PC-9 (cell line): Measurements from ENCODE around the gene SORT1. TPM values are rescaled to one million over a fixed set of nuclear protein-coding genes. Genes with fewer than 3 reads are reported as not detected.

Experiments used
- BruUV-seq: library from RNA; stranded (reverse); fragments of 400-500 nt; replicated peaks from 2 replicates; lab custom pipeline; 2021; lab: Mats Ljungman, UMichigan
- CTCF ChIA-PET: fragments of 300-600 bp; sonication (Branson Sonifier 250); formaldehyde crosslinking; loops from one replicate; lab custom pipeline; 2022; ENCODE audit warnings: antibody characterized with exemption; lab: Charles Lee
- POLR2A ChIA-PET: fragments of 300-600 bp; sonication (Branson Sonifier 250); formaldehyde crosslinking; loops from one replicate; lab custom pipeline; 2022; ENCODE audit warnings: antibody characterized with exemption; ENCODE audit not compliant: unreplicated experiment; lab: Charles Lee
- DNase-seq, 2 experiments: peaks; one replicate each; pipeline versions ENCODE4 v3.0.0 to v3.0.0-alpha.2; 2015 to 2022; ENCODE audit warnings: mixed read lengths in 1 of 2
- H2AFZ ChIP-seq: fragments of 200-600 bp; sonication (generic); 2 replicates; pipeline ENCODE4 v1.8.1; 2017; ENCODE audit warnings: antibody characterized with exemption
- H3F3A ChIP-seq: fragments of 200-600 bp; sonication (generic); 2 replicates; pipeline ENCODE4 v1.8.1; 2017; ENCODE audit warnings: antibody characterized with exemption, mild to moderate bottlenecking, low read depth; ENCODE audit not compliant: insufficient read depth
- H3K27ac ChIP-seq: fragments of 200-600 bp; sonication (generic); 2 replicates; pipeline ENCODE4 v1.6.1; 2016; ENCODE audit warnings: mixed run types
- H3K27me3 ChIP-seq: fragments of 200-600 bp; sonication (generic); 2 replicates; pipeline ENCODE4 v1.6.1; 2016; ENCODE audit warnings: low read depth, mixed run types; ENCODE audit not compliant: insufficient read depth
- H3K36me3 ChIP-seq: fragments of 200-600 bp; sonication (generic); 2 replicates; pipeline ENCODE4 v1.6.1; 2016; ENCODE audit warnings: low read depth, mixed run types
- H3K4me1 ChIP-seq: fragments of 200-600 bp; sonication (generic); replicated peaks from 2 replicates; pipeline ENCODE4 v1.6.1; 2016; ENCODE audit warnings: mixed run types; ENCODE audit not compliant: insufficient read depth
- H3K4me2 ChIP-seq: fragments of 200-600 bp; sonication (generic); 2 replicates; pipeline ENCODE4 v1.6.1; 2017; ENCODE audit warnings: mixed run types
- H3K4me3 ChIP-seq: fragments of 200-600 bp; sonication (generic); 2 replicates; pipeline ENCODE4 v1.6.1; 2016; ENCODE audit warnings: mixed run types
- H3K79me2 ChIP-seq: fragments of 200-600 bp; sonication (generic); 2 replicates; pipeline ENCODE4 v1.6.1; 2017; ENCODE audit warnings: low read depth, mixed run types
- H3K9me2 ChIP-seq: fragments of 200-600 bp; sonication (generic); 2 replicates; pipeline ENCODE4 v1.8.1; 2017; ENCODE audit warnings: mild to moderate bottlenecking; ENCODE audit not compliant: insufficient read depth
- H3K9me3 ChIP-seq: fragments of 200-600 bp; sonication (generic); 2 replicates; pipeline ENCODE4 v1.8.1; 2016; ENCODE audit warnings: low read depth; ENCODE audit not compliant: insufficient read depth
- H4K20me1 ChIP-seq: fragments of 200-600 bp; sonication (generic); 2 replicates; pipeline ENCODE4 v1.8.1; 2017; ENCODE audit not compliant: insufficient read depth
- EZH2 ChIP-seq: fragments of 200-600 bp; sonication (generic); IDR thresholded peaks from 2 replicates; pipeline ENCODE4 v1.8.0; 2017; ENCODE audit warnings: antibody characterized with exemption, low read depth
- intact Hi-C: fragments of 100-400 bp; cut with micrococcal nuclease; formaldehyde crosslinking; loops from one replicate; pipeline ENCODE4 v1.10.0; 2022; ENCODE audit not compliant: unreplicated experiment
- total RNA-seq: library from RNA; stranded (reverse); gene quantifications from 2 replicates; pipeline ENCODE4 v1.2.3, GENCODE V29; 2021
- TF ChIP-seq, protein P1 (sequence below): fragments of 200-600 bp; sonication (generic); conservative IDR thresholded peaks from 2 replicates; pipeline ENCODE4 v1.6.1; 2017; ENCODE audit warnings: mixed run types, antibody characterized with exemption, mild to moderate bottlenecking, moderate library complexity

Gene SORT1
- total RNA-seq, 1 experiment from 2014 or later, result 25.7 TPM

DNA sequence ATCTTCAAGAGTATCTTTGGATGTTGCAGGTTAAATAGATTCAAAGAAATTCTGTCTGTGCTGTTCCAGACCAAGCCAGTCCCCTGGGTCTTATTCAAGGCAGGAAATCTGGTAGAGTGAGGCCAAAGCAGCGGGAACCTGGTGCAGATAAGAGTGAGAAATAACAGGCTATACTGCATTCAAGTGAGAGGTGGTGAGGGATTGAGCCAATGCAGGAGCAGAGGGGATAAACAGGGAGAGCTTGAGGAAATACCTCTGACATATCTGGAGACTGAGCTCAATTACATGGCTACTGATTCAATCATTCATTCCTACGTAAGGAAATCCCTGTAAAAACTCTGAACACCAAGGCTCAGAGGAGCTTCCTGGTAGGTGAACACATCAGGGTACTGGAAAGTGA, 45.8 kb upstream of the SORT1 start:
- H3K27me3 ChIP-seq, result peaks cover 37% of the 10 kb centered on the region
- TF ChIP-seq, protein P1, sequence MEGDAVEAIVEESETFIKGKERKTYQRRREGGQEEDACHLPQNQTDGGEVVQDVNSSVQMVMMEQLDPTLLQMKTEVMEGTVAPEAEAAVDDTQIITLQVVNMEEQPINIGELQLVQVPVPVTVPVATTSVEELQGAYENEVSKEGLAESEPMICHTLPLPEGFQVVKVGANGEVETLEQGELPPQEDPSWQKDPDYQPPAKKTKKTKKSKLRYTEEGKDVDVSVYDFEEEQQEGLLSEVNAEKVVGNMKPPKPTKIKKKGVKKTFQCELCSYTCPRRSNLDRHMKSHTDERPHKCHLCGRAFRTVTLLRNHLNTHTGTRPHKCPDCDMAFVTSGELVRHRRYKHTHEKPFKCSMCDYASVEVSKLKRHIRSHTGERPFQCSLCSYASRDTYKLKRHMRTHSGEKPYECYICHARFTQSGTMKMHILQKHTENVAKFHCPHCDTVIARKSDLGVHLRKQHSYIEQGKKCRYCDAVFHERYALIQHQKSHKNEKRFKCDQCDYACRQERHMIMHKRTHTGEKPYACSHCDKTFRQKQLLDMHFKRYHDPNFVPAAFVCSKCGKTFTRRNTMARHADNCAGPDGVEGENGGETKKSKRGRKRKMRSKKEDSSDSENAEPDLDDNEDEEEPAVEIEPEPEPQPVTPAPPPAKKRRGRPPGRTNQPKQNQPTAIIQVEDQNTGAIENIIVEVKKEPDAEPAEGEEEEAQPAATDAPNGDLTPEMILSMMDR, result no peak
- TF ChIP-seq EZH2, result no peak
- no peak for DNase-seq
- CTCF ChIA-PET, result no interaction called here
- intact Hi-C loops, result no loop called here
- no peaks in the 10 kb centered on the region for H3K9me2 ChIP-seq
- no TSS peak for BruUV-seq
- H3K4me3 ChIP-seq, result no peak overlapping the region
- no peak overlapping the region for H3K4me2 ChIP-seq
- peaks cover 16% of the 10 kb centered on the region for H3K4me1 ChIP-seq
- H4K20me1 ChIP-seq, result no peaks in the 10 kb centered on the region
- no peak overlapping the region for H2AFZ ChIP-seq
- H3K36me3 ChIP-seq, result no peaks in the 10 kb centered on the region
- H3K9me3 ChIP-seq, result peaks cover 13% of the 10 kb centered on the region; the same call in 1 of the 2 replicates
- no peaks in the 10 kb centered on the region for H3K79me2 ChIP-seq
- POLR2A ChIA-PET, result interaction anchor here (0.6 kb wide), 1 partner anchor 722 kb away, joined by 3 read pairs; no protein-coding TSS in a partner anchor
- H3F3A ChIP-seq, result no peaks in the 10 kb centered on the region
- H3K27ac ChIP-seq, result no peak overlapping the region

DNA sequence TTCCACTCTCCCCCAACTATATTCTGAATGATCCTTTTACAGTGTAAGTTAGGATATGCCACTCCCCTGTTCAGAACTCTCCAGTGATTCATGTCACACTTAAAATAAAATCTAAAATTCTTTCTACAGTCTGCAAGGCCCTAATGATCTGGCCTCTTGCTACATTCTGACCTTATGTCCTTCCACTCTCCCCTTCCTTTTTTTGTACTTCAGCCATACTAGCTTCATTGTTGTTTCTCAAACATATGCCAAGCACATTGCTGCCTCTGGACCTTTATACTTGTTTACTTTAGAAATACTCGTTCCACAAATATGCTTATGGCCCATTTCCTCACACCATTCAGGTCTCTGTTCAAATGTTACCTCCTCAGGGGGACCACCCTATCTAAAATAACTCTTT, 43.4 kb upstream of the SORT1 start:
- no peaks in the 10 kb centered on the region for H3F3A ChIP-seq
- ChIA-PET CTCF (interaction anchor here (0.8 kb wide), 1 partner anchor 92 kb away, joined by 3 read pairs; no protein-coding TSS in a partner anchor), POLR2A (no interaction called here)
- peaks cover 13% of the 10 kb centered on the region; the same call in 1 of the 2 replicates for H3K9me3 ChIP-seq
- BruUV-seq, result no TSS peak
- H3K79me2 ChIP-seq, result no peaks in the 10 kb centered on the region
- H3K27me3 ChIP-seq, result peaks cover 28% of the 10 kb centered on the region; the same call in 1 of the 2 replicates
- no peaks in the 10 kb centered on the region for H3K9me2 ChIP-seq
- no peak overlapping the region for H3K4me3 ChIP-seq
- no peaks in the 10 kb centered on the region for H3K36me3 ChIP-seq
- H3K4me2 ChIP-seq, result no peak overlapping the region
- no peak for DNase-seq
- intact Hi-C loops, result no loop called here
- H4K20me1 ChIP-seq, result no peaks in the 10 kb centered on the region
- peaks cover 18% of the 10 kb centered on the region for H3K4me1 ChIP-seq
- H3K27ac ChIP-seq, result no peak overlapping the region
- no peak for TF ChIP-seq EZH2
- TF ChIP-seq, protein P1, result no peak
- H2AFZ ChIP-seq, result no peak overlapping the region

DNA sequence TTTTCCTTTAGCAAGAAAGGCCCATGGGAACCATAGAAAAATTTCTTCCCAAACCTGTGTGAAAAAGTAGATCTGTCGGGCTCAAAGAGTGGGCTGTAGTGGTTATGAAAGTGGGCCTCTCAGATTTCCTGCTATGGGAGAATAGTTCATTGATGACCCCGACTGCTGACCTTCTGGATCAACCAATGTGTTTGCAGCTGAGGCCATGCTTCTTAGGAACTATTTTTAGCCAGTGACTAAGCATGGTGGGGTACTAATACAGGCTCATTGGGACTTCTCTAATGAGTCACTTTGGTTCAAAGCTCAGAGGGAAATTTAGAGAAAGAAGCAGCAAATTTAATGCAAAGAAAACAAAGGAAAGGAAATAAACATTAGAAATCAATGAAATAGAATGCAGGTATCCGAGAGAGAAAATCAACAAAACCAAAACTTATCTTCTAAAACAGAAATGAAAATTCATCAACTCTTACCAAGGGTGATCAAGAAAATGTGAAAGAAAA, 41.1 kb upstream of the SORT1 start:
- H4K20me1 ChIP-seq, result no peaks in the 10 kb centered on the region
- H3K4me2 ChIP-seq, result no peak overlapping the region
- peaks cover 18% of the 10 kb centered on the region for H3K4me1 ChIP-seq
- no peak overlapping the region for H3K27ac ChIP-seq
- peaks cover 9% of the 10 kb centered on the region; the same call in 1 of the 2 replicates for H3K27me3 ChIP-seq
- no peak overlapping the region for H3K4me3 ChIP-seq
- intact Hi-C loops, result no loop called here
- CTCF ChIA-PET, result no interaction called here
- no peaks in the 10 kb centered on the region for H3K9me2 ChIP-seq
- TF ChIP-seq, protein P1, result no peak
- no peak for TF ChIP-seq EZH2
- BruUV-seq, result no TSS peak
- peak in 1 of 2 experiments; percentile 54 for DNase-seq
- POLR2A ChIA-PET, result no interaction called here
- 0 out of 2 replicates have a peak, but pooled peaks cover 7% of the 10 kb centered on the region for H3K9me3 ChIP-seq
- H2AFZ ChIP-seq, result no peak overlapping the region
- H3F3A ChIP-seq, result no peaks in the 10 kb centered on the region
- no peaks in the 10 kb centered on the region for H3K79me2 ChIP-seq
- H3K36me3 ChIP-seq, result no peaks in the 10 kb centered on the region
